Transverse colon (tissue), 4 donors: ENCODE results near the gene TRIM68. TPM values are rescaled to one million over a fixed set of nuclear protein-coding genes. Genes with fewer than 3 reads are reported as not detected.
A peak's percentile ranks its signal among the peaks of the same experiment; 100 is the strongest.

Experiments
- DNase-seq: peaks from one replicate; pipeline ENCODE4 v3.0.0-alpha.2; 2019
- H3K27ac ChIP-seq, 4 donors: fragments of 200-600 bp; sonication (generic); 2 replicates each; pipeline ENCODE4 v1.5.1; 2016 to 2018; ENCODE audit warnings: inconsistent platforms in 4 of 4
- H3K27me3 ChIP-seq: fragments of 200-600 bp; sonication (generic); 2 replicates; pipeline ENCODE4 v1.5.1; 2017; ENCODE audit warnings: inconsistent platforms
- H3K36me3 ChIP-seq, 4 donors: fragments of 200-600 bp; sonication (generic); 2 replicates each; pipeline ENCODE4 v1.5.1; 2017 to 2019; ENCODE audit warnings: inconsistent platforms in 4 of 4
- H3K4me1 ChIP-seq, 4 donors: fragments of 200-600 bp; sonication (generic); 2 replicates each; pipeline ENCODE4 v1.5.1; 2017 to 2020; ENCODE audit warnings: inconsistent platforms in 4 of 4
- H3K4me3 ChIP-seq, 4 donors: fragments of 200-600 bp; sonication (generic); 1 replicate in 1 of 4; 2 replicates in 3 of 4; pipeline versions ENCODE4 v1.5.1 to v1.6.1; 2017 to 2019; ENCODE audit warnings: inconsistent platforms in 4 of 4
- H3K9me3 ChIP-seq, 2 donors: fragments of 200-600 bp; sonication (generic); 2 replicates each; pipeline ENCODE4 v1.5.1; 2017 to 2019; ENCODE audit warnings: inconsistent platforms in 2 of 2
- EP300 ChIP-seq: sonication (generic); formaldehyde crosslinking; IDR thresholded peaks from one replicate; pipeline ENCODE4 v1.6.1; 2017; ENCODE audit warnings: antibody characterized with exemption, low read depth
- POLR2A ChIP-seq: fragments of 450-650 bp; IDR thresholded peaks from one replicate; pipeline ENCODE4 v1.6.1; 2016; ENCODE audit warnings: antibody characterized with exemption, mild to moderate bottlenecking, moderate library complexity
- POLR2AphosphoS5 ChIP-seq, 3 donors: sonication (generic); formaldehyde crosslinking; IDR thresholded peaks; one replicate each; pipeline ENCODE4 v1.6.1; 2016; ENCODE audit warnings: antibody characterized with exemption in 3 of 3
- WGBS, 2 donors: methylation state at CpG; one replicate each; pipeline ENCODE4 v1.1.5; 2018; ENCODE audit warnings: low coverage in 1 of 2; 5-methylcytosine and 5-hydroxymethylcytosine counted together
- in situ Hi-C, 4 donors: fragments of 200-750 bp; cut with MboI; loops; one replicate each; pipeline versions ENCODE4 v1.15.0 to v1.15.1; 2017; ENCODE audit warnings: low sequenced_read_pairs in 3 of 4, low pct_ligation_motif_present in 1 of 4, low pct_unique_long_range_greater_than_20kb in 1 of 4
- intact Hi-C: fragments of 100-400 bp; cut with DNase I; formaldehyde crosslinking; loops from one replicate; pipeline ENCODE4 v1.15.1; 2023; ENCODE audit warnings: low total_unique reads
- total RNA-seq, 4 donors: library from RNA; depleted of rRNA; stranded (reverse); fragments of >200 nt; gene quantifications; one replicate each; pipeline ENCODE4 v1.1.0, GENCODE V29; 2016
- TF ChIP-seq, protein P1 (sequence below), 5 experiments: fragments of 200-600 bp in 3 of 5; fragments of 450-650 bp in 2 of 5; sonication (generic) in 3 of 5; IDR thresholded peaks; 1 replicate in 2 of 5; 2 replicates in 3 of 5; pipeline ENCODE4 v1.5.1; 2016 to 2017; ENCODE audit warnings: antibody characterized with exemption in 5 of 5, inconsistent platforms in 3 of 5, mild to moderate bottlenecking in 2 of 5, moderate library complexity in 1 of 5

Gene TRIM68, protein sequence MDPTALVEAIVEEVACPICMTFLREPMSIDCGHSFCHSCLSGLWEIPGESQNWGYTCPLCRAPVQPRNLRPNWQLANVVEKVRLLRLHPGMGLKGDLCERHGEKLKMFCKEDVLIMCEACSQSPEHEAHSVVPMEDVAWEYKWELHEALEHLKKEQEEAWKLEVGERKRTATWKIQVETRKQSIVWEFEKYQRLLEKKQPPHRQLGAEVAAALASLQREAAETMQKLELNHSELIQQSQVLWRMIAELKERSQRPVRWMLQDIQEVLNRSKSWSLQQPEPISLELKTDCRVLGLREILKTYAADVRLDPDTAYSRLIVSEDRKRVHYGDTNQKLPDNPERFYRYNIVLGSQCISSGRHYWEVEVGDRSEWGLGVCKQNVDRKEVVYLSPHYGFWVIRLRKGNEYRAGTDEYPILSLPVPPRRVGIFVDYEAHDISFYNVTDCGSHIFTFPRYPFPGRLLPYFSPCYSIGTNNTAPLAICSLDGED
- 10 to 100 TPM; 12.1 to 30.2 (median 19.9) TPM for total RNA-seq

DNA sequence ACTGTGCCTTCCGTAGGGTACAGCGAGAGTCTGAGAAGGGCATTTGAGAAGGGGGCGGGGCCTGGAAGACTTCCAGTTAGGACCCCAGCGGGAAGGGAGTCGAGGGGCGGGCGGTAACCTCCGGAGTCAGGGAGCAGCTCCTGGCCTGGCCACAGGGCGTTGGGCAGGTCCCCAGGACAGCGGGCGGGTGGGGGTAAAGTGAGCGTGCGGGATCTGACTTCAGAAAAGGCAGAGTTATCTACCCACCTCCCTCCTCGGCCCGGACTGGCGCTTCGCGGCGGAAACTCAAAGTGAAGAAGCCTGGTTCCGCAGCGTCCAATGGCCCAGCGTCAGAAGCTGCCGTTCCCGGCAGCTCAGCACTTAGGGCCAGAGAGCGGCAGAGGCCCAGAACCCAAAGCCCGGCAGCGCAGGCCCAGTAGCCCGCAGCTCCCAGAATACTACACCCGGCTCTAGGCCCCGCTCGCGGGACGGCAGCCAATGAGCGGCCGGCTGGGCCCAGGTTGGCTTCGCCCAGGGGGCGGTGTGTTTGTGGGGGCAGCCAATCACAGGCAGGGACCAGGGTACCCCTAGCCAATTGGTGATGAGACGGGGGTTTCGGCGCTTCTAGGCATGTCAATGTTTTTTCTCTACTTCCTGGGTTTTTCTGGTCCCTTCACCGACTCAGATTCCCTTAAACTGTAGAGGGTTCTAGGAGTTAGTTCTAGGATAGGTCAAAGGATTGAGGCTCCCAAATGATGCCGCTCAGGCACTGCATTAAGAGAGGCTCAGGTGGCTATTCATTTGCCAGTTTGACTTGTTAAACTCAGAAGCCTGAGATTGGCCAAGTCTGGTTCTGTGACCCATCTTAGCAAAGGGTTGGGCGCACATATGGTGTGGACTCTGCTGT is at the start of gene TRIM68:
TRIM68 (minus strand) TSS at position 451 of the 886 bp plus-strand sequence. CDS start 2,727 bp downstream, outside the sequence.
- intact Hi-C loops, result no loop called here
- WGBS, 2 donors, result 7 to 55% methylated on average over 4 to 40 of the region's 43 CpGs
- TF ChIP-seq POLR2AphosphoS5 (IDR thresholded peaks at IDR 0.05) (peak; percentile 44 to 80 (median 71)), EP300 (no peak), POLR2A (peak; percentile 73)
- TF ChIP-seq, protein P1, sequence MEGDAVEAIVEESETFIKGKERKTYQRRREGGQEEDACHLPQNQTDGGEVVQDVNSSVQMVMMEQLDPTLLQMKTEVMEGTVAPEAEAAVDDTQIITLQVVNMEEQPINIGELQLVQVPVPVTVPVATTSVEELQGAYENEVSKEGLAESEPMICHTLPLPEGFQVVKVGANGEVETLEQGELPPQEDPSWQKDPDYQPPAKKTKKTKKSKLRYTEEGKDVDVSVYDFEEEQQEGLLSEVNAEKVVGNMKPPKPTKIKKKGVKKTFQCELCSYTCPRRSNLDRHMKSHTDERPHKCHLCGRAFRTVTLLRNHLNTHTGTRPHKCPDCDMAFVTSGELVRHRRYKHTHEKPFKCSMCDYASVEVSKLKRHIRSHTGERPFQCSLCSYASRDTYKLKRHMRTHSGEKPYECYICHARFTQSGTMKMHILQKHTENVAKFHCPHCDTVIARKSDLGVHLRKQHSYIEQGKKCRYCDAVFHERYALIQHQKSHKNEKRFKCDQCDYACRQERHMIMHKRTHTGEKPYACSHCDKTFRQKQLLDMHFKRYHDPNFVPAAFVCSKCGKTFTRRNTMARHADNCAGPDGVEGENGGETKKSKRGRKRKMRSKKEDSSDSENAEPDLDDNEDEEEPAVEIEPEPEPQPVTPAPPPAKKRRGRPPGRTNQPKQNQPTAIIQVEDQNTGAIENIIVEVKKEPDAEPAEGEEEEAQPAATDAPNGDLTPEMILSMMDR (IDR thresholded peaks at IDR 0.05), result no peak
- peak within 1 kb of the TSS; percentile 41 to 93 (median 56) for H3K4me3 ChIP-seq
- peaks cover 0 to 6% (median 2%) of the 10 kb centered on the region in 4 donors for H3K36me3 ChIP-seq
- no peaks in the 10 kb centered on the region for H3K9me3 ChIP-seq
- peak within 1 kb of the TSS; percentile 88 to 93 (median 92) for H3K27ac ChIP-seq
- peaks cover 0 to 31% (median 19%) of the 10 kb centered on the region in 4 donors for H3K4me1 ChIP-seq
- DNase-seq, result peak; percentile 96
- in situ Hi-C loops, result no loop called here
- H3K27me3 ChIP-seq, result no peaks in the 10 kb centered on the region

DNA sequence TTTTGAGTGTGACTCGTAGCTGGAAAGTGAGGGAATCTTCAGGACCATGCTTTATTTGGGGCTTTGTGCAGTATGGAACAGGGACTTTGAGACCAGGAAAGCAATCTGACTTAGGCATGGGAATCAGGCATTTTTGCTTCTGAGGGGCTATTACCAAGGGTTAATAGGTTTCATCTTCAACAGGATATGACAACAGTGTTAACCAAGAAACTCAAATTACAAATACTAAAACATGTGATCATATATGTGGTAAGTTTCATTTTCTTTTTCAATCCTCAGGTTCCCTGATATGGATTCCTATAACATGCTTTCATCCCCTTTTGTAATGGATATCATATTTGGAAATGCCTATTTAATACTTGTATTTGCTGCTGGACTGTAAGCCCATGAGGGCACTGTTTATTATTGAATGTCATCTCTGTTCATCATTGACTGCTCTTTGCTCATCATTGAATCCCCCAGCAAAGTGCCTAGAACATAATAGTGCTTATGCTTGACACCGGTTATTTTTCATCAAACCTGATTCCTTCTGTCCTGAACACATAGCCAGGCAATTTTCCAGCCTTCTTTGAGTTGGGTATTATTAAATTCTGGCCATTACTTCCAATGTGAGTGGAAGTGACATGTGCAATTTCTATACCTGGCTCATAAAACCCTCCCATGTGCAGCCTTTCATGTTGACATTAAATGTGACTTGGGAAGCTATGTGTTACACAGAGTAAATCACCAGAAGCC is 46.8 kb upstream of the TRIM68 start:
- in situ Hi-C loops (no loop called here), intact Hi-C loops (no loop called here)
- 65 to 78% methylated on average over 2 of the region's 2 CpGs for WGBS, 2 donors
- no peaks in the 10 kb centered on the region for H3K27me3 ChIP-seq
- DNase-seq, result no peak
- H3K36me3 ChIP-seq, result no peaks in the 10 kb centered on the region
- no peak overlapping the region for H3K4me3 ChIP-seq
- no peak overlapping the region for H3K27ac ChIP-seq
- no peaks in the 10 kb centered on the region for H3K9me3 ChIP-seq
- TF ChIP-seq POLR2AphosphoS5 (IDR thresholded peaks at IDR 0.05), result no peak
- TF ChIP-seq, protein P1 (IDR thresholded peaks at IDR 0.05), result no peak
- no peak for TF ChIP-seq POLR2A
- TF ChIP-seq EP300, result no peak
- H3K4me1 ChIP-seq, result no peaks in the 10 kb centered on the region

DNA sequence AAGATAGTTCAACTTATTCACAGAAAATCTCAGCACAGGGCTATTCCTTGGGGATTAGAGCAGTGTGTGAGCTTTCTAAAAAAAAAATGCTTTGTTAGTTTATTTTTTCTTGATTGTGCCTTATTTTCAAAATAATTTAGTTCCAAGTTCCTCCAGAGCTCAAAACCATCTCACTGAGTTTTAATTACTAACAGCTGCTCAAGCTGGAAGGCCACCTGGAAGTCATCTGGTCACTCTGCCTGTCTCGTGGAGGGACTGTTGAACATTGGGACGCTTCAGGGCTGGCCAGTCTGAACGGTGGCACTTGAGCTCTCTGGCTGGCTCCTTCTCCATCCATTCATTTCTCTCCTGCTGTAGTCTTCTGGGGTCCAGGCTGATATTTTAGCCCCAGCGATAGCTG is 39.7 kb upstream of the TRIM68 start:
- intact Hi-C loops (no loop called here), in situ Hi-C loops (loop anchor here (25.0 kb wide), 2 partner anchors 190 to 365 kb away; partner anchors contain the start of gene OR51S1 (in 1 of the 4))
- Histone ChIP-seq H3K27ac (no peak overlapping the region), H3K36me3 (no peaks in the 10 kb centered on the region), H3K27me3 (no peaks in the 10 kb centered on the region), H3K9me3 (no peaks in the 10 kb centered on the region), H3K4me3 (no peak overlapping the region), H3K4me1 (no peaks in the 10 kb centered on the region)
- no peak for DNase-seq
- TF ChIP-seq POLR2A (no peak), POLR2AphosphoS5 (IDR thresholded peaks at IDR 0.05) (no peak), EP300 (no peak)
- TF ChIP-seq, protein P1 (IDR thresholded peaks at IDR 0.05), result no peak
- 58 to 65% methylated on average over 2 to 4 of the region's 4 CpGs for WGBS, 2 donors
